HepG2 (cell line): Measurements from ENCODE around the gene SIGLEC10. TPM values are rescaled to one million over a fixed set of nuclear protein-coding genes. Genes with fewer than 3 reads are reported as not detected.

Experiments
- ATAC-seq: fragments of 200-7000 bp; cut with Tn5 transposase; 3 replicates; pipeline ENCODE4 v1.9.1; 2020; ENCODE audit warnings: mild to moderate bottlenecking, moderate library complexity
- BruUV-seq: library from RNA; stranded (reverse); fragments of 400-500 nt; replicated peaks from 2 replicates; lab custom pipeline; 2021; lab: Mats Ljungman, UMichigan
- CTCF ChIA-PET: fragments of 300-600 bp; formaldehyde crosslinking; extraction: SDS; loops from one replicate; lab custom pipeline; 2021; ENCODE audit warnings: low total read pairs, inconsistent platforms, low intra/inter-chr PET ratio; lab: Yijun Ruan, JAX
- POLR2A ChIA-PET: fragments of 350-600 bp; sonication (Branson Sonifier 250); formaldehyde crosslinking; loops from one replicate; lab custom pipeline; 2020; ENCODE audit warnings: antibody characterized with exemption, inconsistent platforms; lab: Yijun Ruan, JAX
- DNase-seq: peaks from one replicate; pipeline ENCODE4 v3.0.0-alpha.2; 2015; ENCODE audit warnings: low spot score
- FAIRE-seq: peaks from 3 replicates; lab custom pipeline; 2011; peaks lifted over from hg19 to GRCh38; lab: Jason Lieb, UNC
- H2AFZ ChIP-seq: one replicate; pipeline ENCODE4 v1.6.1; 2011; ENCODE audit warnings: low read length, inconsistent platforms
- H3K27ac ChIP-seq: fragments of 300-600 bp; 3 replicates; pipeline ENCODE4 v1.8.0; 2011; ENCODE audit warnings: mixed run types, mild to moderate bottlenecking, mixed read lengths, low read length, inconsistent platforms; ENCODE audit not compliant: insufficient read depth; ENCODE audit errors: extremely low read length
- H3K27me3 ChIP-seq, 2 experiments: fragments of 200-600 bp in 1 of 2; 2 replicates in 1 of 2; 3 replicates in 1 of 2; pipeline versions ENCODE4 v1.6.0 to v1.8.0; 2011; ENCODE audit warnings: low read length in 2 of 2, mild to moderate bottlenecking in 2 of 2, moderate library complexity in 2 of 2, inconsistent platforms in 1 of 2; ENCODE audit not compliant: insufficient read depth in 2 of 2, control insufficient read depth in 1 of 2
- H3K36me3 ChIP-seq, 2 experiments: fragments of 200-600 bp in 1 of 2; replicated peaks in 1 of 2; 2 replicates in 1 of 2; 3 replicates in 1 of 2; pipeline versions ENCODE4 v1.5.1 to v1.8.0; 2011; ENCODE audit warnings: low read length in 2 of 2, inconsistent platforms in 1 of 2; ENCODE audit not compliant: insufficient read depth in 2 of 2, control insufficient read depth in 1 of 2
- H3K4me1 ChIP-seq: 2 replicates; pipeline ENCODE4 v1.5.1; 2012; ENCODE audit warnings: low read length, inconsistent platforms; ENCODE audit not compliant: insufficient read depth
- H3K4me2 ChIP-seq: 2 replicates; pipeline ENCODE4 v1.6.0; 2011; ENCODE audit warnings: low read depth, low read length, inconsistent platforms
- H3K4me3 ChIP-seq, 3 experiments: fragments of 200-600 bp in 1 of 3; sonication (generic), shearing (Covaris generic) in 1 of 3; replicated peaks in 1 of 3; 2 replicates each; pipeline ENCODE4 v1.5.1; 2011 to 2016; ENCODE audit warnings: low read length in 3 of 3, inconsistent platforms in 2 of 3, low read depth in 2 of 3, mild to moderate bottlenecking in 2 of 3, control low read depth in 1 of 3, mixed read lengths in 1 of 3; ENCODE audit not compliant: insufficient read depth in 1 of 3
- H3K79me2 ChIP-seq: one replicate; pipeline ENCODE4 v1.6.1; 2011; ENCODE audit warnings: low read length, inconsistent platforms; ENCODE audit not compliant: insufficient read depth
- H3K9ac ChIP-seq: 2 replicates; pipeline ENCODE4 v1.6.0; 2011; ENCODE audit warnings: mild to moderate bottlenecking, low read depth, low read length, inconsistent platforms; ENCODE audit not compliant: insufficient read depth
- H3K9me3 ChIP-seq: 2 replicates; pipeline ENCODE4 v1.5.1; 2012; ENCODE audit warnings: mild to moderate bottlenecking, low read length
- H4K20me1 ChIP-seq: 2 replicates; pipeline ENCODE4 v1.6.0; 2011; ENCODE audit warnings: inconsistent platforms, mild to moderate bottlenecking, low read length, moderate library complexity; ENCODE audit not compliant: insufficient read depth
- EZH2 ChIP-seq: conservative IDR thresholded peaks from 2 replicates; pipeline ENCODE4 v1.6.1; 2012; ENCODE audit warnings: mild to moderate bottlenecking, low read depth, low read length, moderate library complexity
- FLYWCH1 ChIP-seq: sonication (generic); formaldehyde crosslinking; IDR thresholded peaks from 2 replicates; pipeline ENCODE4 v1.8.1; 2023; ENCODE audit warnings: mild to moderate bottlenecking, missing genetic modification reagents
- GATAD1 ChIP-seq: IDR thresholded peaks from 2 replicates; pipeline ENCODE4 v1.6.1; 2016; ENCODE audit warnings: missing genetic modification reagents, missing compliant biosample characterization
- KLF9 ChIP-seq: IDR thresholded peaks from 2 replicates; pipeline ENCODE4 v1.6.1; 2016; ENCODE audit warnings: low read depth
- MIER2 ChIP-seq: IDR thresholded peaks from 2 replicates; pipeline ENCODE4 v1.6.1; 2016; ENCODE audit warnings: missing biosample characterization, missing genetic modification reagents
- PRDM4 ChIP-seq: sonication (generic); formaldehyde crosslinking; IDR thresholded peaks from 2 replicates; pipeline ENCODE4 v1.9.0; 2021; ENCODE audit warnings: missing genetic modification reagents, borderline replicate concordance
- SIX1 ChIP-seq: sonication (generic); formaldehyde crosslinking; IDR thresholded peaks from 2 replicates; pipeline ENCODE4 v1.4.0; 2020; ENCODE audit warnings: missing genetic modification reagents, borderline replicate concordance
- ZNF432 ChIP-seq: sonication (generic); formaldehyde crosslinking; IDR thresholded peaks from 2 replicates; pipeline ENCODE4 v1.5.0; 2020; ENCODE audit warnings: missing genetic modification reagents, mild to moderate bottlenecking, borderline replicate concordance
- ZNF577 ChIP-seq: sonication (generic); formaldehyde crosslinking; IDR thresholded peaks from 2 replicates; pipeline ENCODE4 v1.4.0; 2020; ENCODE audit warnings: mild to moderate bottlenecking, low read depth, missing genetic modification reagents, borderline replicate concordance
- ZNF724P ChIP-seq: sonication (generic); formaldehyde crosslinking; IDR thresholded peaks from 2 replicates; pipeline ENCODE4 v1.8.0; 2022; ENCODE audit warnings: missing genetic modification reagents, borderline replicate concordance
- ZNF782 ChIP-seq: sonication (generic); formaldehyde crosslinking; IDR thresholded peaks from 2 replicates; pipeline ENCODE4 v1.4.0; 2020; ENCODE audit warnings: missing genetic modification reagents, mild to moderate bottlenecking, borderline replicate concordance
- ZNF850 ChIP-seq: sonication (generic); formaldehyde crosslinking; conservative IDR thresholded peaks from 2 replicates; pipeline ENCODE4 v1.9.0; 2021; ENCODE audit warnings: mild to moderate bottlenecking, missing genetic modification reagents
- ZSCAN9 ChIP-seq: IDR thresholded peaks from 2 replicates; pipeline ENCODE4 v1.6.1; 2016; ENCODE audit warnings: borderline replicate concordance
- WGBS: methylation state at CpG from one replicate; pipeline ENCODE4 v1.1.6; 2017; ENCODE audit warnings: low lambda C conversion rate; 5-methylcytosine and 5-hydroxymethylcytosine counted together
- in situ Hi-C: cut with HindIII; loops from 2 replicates; pipeline ENCODE4 v1.10.0; 2017; ENCODE audit warnings: low pct_unique_long_range_greater_than_20kb; ENCODE audit not compliant: extremely low pct_ligation_motif_present
- intact Hi-C: fragments of 100-400 bp; cut with micrococcal nuclease; formaldehyde crosslinking; loops from one replicate; pipeline ENCODE4 v1.10.0; 2022; ENCODE audit not compliant: unreplicated experiment
- polyA plus RNA-seq, 8 experiments: library from polyadenylated mRNA; depleted of rRNA in 3 of 8; stranded (reverse) in 7 of 8; unstranded in 1 of 8; fragments of >200 nt; fragmentation: Illumina TruSeq in 4 of 8; extraction: Trizol in 4 of 8; gene quantifications; 2 replicates each; pipeline versions ENCODE4 v1.2.1 to v1.2.3, GENCODE V29; 2011 to 2016; ENCODE audit warnings: low read depth in 4 of 8, missing spikeins in 1 of 8, mixed read lengths in 1 of 8; ENCODE audit not compliant: insufficient read depth in 1 of 8
- total RNA-seq, 5 experiments: library from RNA; depleted of rRNA; stranded (reverse); fragments of >200 nt; fragmentation: Illumina TruSeq; extraction: Trizol; gene quantifications; 2 replicates each; pipeline ENCODE4 v1.2.3, GENCODE V29; 2016; ENCODE audit warnings: low read depth in 1 of 5
- TF ChIP-seq, protein P1 (sequence below): sonication (generic); formaldehyde crosslinking; IDR thresholded peaks from 2 replicates; pipeline ENCODE4 v1.5.0; 2020; ENCODE audit warnings: mild to moderate bottlenecking, missing genetic modification reagents, borderline replicate concordance
- TF ChIP-seq, protein P2 (sequence below): sonication (generic); formaldehyde crosslinking; IDR thresholded peaks from 2 replicates; pipeline ENCODE4 v1.8.0; 2023; ENCODE audit warnings: mild to moderate bottlenecking, missing genetic modification reagents
- TF ChIP-seq, protein P3 (sequence below): sonication (generic); formaldehyde crosslinking; IDR thresholded peaks from 2 replicates; pipeline ENCODE4 v1.5.0; 2020; ENCODE audit warnings: mild to moderate bottlenecking, missing genetic modification reagents

SIGLEC10 gene
- total and polyA plus RNA-seq, 2 of the 13 experiments (the other 11 are each of a cell fraction or from before 2014, with no cell fraction given), result not detected

DNA sequence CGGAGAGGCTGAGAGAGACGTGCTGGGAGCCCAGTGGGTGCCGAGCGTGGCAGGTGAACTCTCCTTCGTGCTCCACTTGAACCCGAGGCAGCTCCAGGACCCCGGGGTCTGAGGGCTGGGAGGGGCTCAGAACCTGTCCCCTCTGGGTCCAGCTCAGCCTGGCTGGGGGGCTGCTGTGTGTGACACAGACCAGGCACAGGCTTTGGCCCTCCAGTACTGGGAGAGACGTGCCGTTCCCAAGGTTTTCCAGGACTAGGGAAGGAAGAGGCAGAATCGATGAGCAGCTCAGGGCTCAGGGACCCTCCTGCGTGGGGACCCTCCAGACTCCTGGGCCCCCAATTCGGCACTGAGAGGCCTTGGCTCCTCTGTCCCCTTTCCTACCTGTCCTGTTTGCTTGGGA is 2.3 kb downstream of the SIGLEC10 start:
- WGBS, result no CpG with 5 or more reads among the region's 12 CpGs
- no peak overlapping the region for H3K4me2 ChIP-seq
- DNase-seq (no peak), FAIRE-seq (no peak), ATAC-seq (no peak)
- no peak overlapping the region for H3K9ac ChIP-seq
- H3K9me3 ChIP-seq, result no peaks in the 10 kb centered on the region
- no peaks in the 10 kb centered on the region for H3K79me2 ChIP-seq
- no peaks in the 10 kb centered on the region; a peak in 2 of 5 replicates for H3K27me3 ChIP-seq
- H3K27ac ChIP-seq, result no peak overlapping the region
- in situ Hi-C loops (no loop called here), intact Hi-C loops (no loop called here)
- no peak overlapping the region for H2AFZ ChIP-seq
- no peaks in the 10 kb centered on the region for H3K36me3 ChIP-seq
- H4K20me1 ChIP-seq, result peaks cover 3% of the 10 kb centered on the region; the same call in 1 of the 2 replicates
- no peak overlapping the region for H3K4me3 ChIP-seq
- no peaks in the 10 kb centered on the region for H3K4me1 ChIP-seq
- ChIA-PET CTCF (no interaction called here), POLR2A (no interaction called here)
- BruUV-seq, result no TSS peak
- TF ChIP-seq FLYWCH1 (CRISPR knock-in tag) (no peak), ZNF782 (CRISPR knock-in tag) (no peak), PRDM4 (CRISPR knock-in tag) (no peak), ZSCAN9 (CRISPR knock-in tag) (no peak), SIX1 (CRISPR knock-in tag) (no peak), EZH2 (no peak), ZNF432 (no peak), ZNF850 (CRISPR knock-in tag) (no peak), MIER2 (CRISPR knock-in tag) (no peak), ZNF724P (no peak), KLF9 (CRISPR knock-in tag) (no peak), GATAD1 (CRISPR knock-in tag) (no peak), ZNF577 (CRISPR knock-in tag) (no peak)
- TF ChIP-seq, protein P1, sequence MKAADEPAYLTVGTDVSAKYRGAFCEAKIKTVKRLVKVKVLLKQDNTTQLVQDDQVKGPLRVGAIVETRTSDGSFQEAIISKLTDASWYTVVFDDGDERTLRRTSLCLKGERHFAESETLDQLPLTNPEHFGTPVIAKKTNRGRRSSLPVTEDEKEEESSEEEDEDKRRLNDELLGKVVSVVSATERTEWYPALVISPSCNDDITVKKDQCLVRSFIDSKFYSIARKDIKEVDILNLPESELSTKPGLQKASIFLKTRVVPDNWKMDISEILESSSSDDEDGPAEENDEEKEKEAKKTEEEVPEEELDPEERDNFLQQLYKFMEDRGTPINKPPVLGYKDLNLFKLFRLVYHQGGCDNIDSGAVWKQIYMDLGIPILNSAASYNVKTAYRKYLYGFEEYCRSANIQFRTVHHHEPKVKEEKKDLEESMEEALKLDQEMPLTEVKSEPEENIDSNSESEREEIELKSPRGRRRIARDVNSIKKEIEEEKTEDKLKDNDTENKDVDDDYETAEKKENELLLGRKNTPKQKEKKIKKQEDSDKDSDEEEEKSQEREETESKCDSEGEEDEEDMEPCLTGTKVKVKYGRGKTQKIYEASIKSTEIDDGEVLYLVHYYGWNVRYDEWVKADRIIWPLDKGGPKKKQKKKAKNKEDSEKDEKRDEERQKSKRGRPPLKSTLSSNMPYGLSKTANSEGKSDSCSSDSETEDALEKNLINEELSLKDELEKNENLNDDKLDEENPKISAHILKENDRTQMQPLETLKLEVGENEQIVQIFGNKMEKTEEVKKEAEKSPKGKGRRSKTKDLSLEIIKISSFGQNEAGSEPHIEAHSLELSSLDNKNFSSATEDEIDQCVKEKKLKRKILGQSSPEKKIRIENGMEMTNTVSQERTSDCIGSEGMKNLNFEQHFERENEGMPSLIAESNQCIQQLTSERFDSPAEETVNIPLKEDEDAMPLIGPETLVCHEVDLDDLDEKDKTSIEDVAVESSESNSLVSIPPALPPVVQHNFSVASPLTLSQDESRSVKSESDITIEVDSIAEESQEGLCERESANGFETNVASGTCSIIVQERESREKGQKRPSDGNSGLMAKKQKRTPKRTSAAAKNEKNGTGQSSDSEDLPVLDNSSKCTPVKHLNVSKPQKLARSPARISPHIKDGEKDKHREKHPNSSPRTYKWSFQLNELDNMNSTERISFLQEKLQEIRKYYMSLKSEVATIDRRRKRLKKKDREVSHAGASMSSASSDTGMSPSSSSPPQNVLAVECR (CRISPR knock-in tag), result no peak
- TF ChIP-seq, protein P2, sequence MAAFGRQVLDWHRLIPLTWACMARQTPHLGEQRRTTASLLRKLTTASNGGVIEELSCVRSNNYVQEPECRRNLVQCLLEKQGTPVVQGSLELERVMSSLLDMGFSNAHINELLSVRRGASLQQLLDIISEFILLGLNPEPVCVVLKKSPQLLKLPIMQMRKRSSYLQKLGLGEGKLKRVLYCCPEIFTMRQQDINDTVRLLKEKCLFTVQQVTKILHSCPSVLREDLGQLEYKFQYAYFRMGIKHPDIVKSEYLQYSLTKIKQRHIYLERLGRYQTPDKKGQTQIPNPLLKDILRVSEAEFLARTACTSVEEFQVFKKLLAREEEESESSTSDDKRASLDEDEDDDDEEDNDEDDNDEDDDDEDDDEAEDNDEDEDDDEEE, result no peak
- TF ChIP-seq, protein P3, sequence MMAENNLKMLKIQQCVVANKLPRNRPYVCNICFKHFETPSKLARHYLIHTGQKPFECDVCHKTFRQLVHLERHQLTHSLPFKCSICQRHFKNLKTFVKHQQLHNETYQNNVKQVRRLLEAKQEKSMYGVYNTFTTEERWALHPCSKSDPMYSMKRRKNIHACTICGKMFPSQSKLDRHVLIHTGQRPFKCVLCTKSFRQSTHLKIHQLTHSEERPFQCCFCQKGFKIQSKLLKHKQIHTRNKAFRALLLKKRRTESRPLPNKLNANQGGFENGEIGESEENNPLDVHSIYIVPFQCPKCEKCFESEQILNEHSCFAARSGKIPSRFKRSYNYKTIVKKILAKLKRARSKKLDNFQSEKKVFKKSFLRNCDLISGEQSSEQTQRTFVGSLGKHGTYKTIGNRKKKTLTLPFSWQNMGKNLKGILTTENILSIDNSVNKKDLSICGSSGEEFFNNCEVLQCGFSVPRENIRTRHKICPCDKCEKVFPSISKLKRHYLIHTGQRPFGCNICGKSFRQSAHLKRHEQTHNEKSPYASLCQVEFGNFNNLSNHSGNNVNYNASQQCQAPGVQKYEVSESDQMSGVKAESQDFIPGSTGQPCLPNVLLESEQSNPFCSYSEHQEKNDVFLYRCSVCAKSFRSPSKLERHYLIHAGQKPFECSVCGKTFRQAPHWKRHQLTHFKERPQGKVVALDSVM (CRISPR knock-in tag), result no peak
